ENCODE data around the gene B4GALNT3. TPM values are rescaled to one million over a fixed set of nuclear protein-coding genes. Genes with fewer than 3 reads are reported as not detected.

Gene B4GALNT3
- total and polyA plus RNA-seq, 12 donors: 14.1 to 58.7 (median 36.5) TPM

DNA sequence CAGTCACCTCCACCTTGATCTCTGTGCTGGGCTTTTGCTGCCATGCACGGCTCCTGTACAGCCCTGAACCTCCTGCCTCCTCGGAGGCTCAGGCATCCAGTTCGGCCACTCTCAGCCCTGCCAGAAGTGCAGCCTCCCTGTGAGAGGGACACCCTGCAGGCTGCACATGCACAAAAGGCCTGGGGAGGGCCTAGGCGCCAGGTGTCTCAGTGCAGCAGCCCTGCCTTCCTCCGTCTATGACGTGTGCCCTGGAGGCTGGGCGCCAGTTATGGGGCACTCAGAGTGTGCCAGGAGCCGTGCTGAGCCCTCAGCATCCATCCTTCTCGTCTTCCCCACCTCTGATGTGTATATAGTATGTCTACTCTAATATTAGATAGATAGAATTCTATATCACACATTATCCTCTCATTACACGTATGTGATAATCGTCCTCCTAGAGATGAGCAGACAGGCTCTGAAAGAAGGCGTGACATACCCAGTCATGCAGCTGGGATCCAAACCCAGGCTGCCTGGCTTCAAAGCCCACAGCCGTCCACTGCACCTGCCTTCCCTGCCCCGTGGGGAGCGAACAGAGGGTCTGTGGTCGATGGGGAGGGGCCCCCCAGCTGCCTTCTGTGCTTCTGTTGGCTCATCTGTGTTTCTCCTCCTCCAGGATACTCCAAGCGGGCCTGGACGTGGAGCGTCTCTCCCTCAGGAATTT, 101.1 kb downstream of the B4GALNT3 start:
- WGBS, 2 donors: 78 to 79% methylated on average over 19 of the region's 19 CpGs
- no peak overlapping the region for H3K4me3 ChIP-seq
- no peak for TF ChIP-seq CTCF (IDR thresholded peaks at IDR 0.05)

GRCh38 chr12:561391-561705, 101.6 kb downstream of the B4GALNT3 start:
- no peak for DNase-seq
- Histone ChIP-seq H3K27ac (peak overlapping the region in 4 of 10 donors; percentile 22 to 84 (median 38)), H3K4me1 (peaks cover 0 to 52% (median 6%) of the 10 kb centered on the region in 9 donors), H3K4me3 (peak overlapping the region in 4 of 10 donors; percentile 20 to 36 (median 24)), H3K27me3 (no peaks in the 10 kb centered on the region), H3K9me3 (no peaks in the 10 kb centered on the region), H3K36me3 (peaks cover 0 to 66% (median 0%) of the 10 kb centered on the region in 9 donors)
- no peak for ATAC-seq
- no peak for TF ChIP-seq CTCF (IDR thresholded peaks at IDR 0.05)
- intact Hi-C loops (cut with DNase I): loop anchor here in 7 of 10 donors (10.0 kb wide), 5 partner anchors 253 to 1023 kb away; partner anchors contain the start of gene RAD52 (in 1 of the 7)
- 80 to 84% methylated on average over 14 of the region's 14 CpGs for WGBS, 2 donors

More for the DNA sequence above, 101.1 kb downstream of the B4GALNT3 start:
- Histone ChIP-seq H3K9me3 (no peaks in the 10 kb centered on the region), H3K27ac (peak overlapping the region in 1 of 10 donors; percentile 84), H3K4me1 (peaks cover 0 to 52% (median 6%) of the 10 kb centered on the region in 9 donors), H3K36me3 (peaks cover 0 to 65% (median 0%) of the 10 kb centered on the region in 9 donors), H3K27me3 (no peaks in the 10 kb centered on the region)
- intact Hi-C loops (cut with DNase I): loop anchor here in 7 of 10 donors (10.0 kb wide), 5 partner anchors 254 to 1024 kb away; partner anchors contain the start of gene RAD52 (in 1 of the 7)
- DNase-seq (no peak), ATAC-seq (no peak)

DNA sequence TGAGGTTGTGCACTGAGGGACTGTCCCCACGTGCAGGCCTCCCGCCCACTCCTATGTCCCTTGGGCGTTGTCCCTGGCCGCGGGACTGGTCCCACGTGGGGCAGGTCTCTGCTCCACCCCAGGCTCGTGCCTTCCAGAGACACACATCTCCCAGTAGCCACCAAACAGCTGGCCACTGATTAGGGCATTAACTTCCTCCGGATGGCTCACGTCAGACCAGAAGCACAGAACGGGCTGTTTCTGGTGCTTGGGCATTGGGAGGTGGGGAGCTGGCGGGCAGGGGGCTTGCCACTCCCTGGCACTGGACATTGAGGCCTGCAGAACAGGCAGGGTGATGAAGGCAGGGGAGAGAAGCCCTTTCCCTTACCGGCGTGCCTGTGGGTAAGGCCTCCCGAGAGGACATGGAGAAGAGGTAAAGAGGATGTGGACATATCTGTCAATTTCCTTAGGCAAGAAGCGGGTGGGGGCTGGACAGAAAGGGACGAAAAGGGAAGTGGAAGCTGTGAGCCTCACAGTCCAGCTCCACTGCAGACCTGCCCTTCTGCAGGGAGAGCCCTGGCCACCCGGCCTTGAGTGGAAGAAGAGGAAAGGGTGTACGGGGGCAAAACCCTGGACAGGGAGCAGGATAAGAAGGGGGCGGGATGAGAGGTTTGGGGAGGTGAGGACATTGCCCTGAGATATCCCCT, 102.3 kb downstream of the B4GALNT3 start:
- Histone ChIP-seq H3K27me3 (no peaks in the 10 kb centered on the region), H3K4me1 (peaks cover 0 to 52% (median 6%) of the 10 kb centered on the region in 9 donors), H3K36me3 (peaks cover 0 to 60% (median 0%) of the 10 kb centered on the region in 9 donors), H3K27ac (peak overlapping the region in 6 of 10 donors; percentile 22 to 84 (median 38)), H3K4me3 (peak overlapping the region in 6 of 10 donors; percentile 20 to 39 (median 24)), H3K9me3 (no peaks in the 10 kb centered on the region)
- TF ChIP-seq CTCF (IDR thresholded peaks at IDR 0.05): no peak
- intact Hi-C loops (cut with DNase I): loop anchor here in 7 of 10 donors (10.0 kb wide), 5 partner anchors 253 to 1023 kb away; partner anchors contain the start of gene RAD52 (in 1 of the 7)
- ATAC-seq: peak; percentile 24 to 76 (median 46)
- DNase-seq: no peak
- 40 to 48% methylated on average over 19 of the region's 19 CpGs for WGBS, 2 donors

DNA sequence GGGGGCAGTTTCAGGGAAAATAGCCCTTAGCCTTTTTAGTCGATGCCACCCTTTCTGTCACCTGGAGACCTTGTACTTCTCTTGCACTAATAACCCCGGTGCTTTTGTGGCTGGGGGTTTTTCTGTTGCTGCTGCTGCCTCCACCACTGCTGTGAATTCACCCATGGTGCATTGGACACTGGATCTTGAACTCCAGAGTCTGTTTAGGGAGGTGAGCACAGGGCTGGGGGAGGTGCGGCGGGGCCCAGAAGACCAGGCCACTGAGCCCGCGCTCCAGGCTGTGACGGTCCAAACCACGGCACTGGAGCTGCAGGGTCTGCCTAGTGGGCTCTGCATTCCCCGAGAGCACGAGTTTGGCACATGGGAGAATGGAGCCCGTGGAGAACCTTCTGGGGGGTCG, 102.9 kb downstream of the B4GALNT3 start:
- DNase-seq (no peak), ATAC-seq (no peak)
- WGBS, 2 donors: 87 to 89% methylated on average over 12 of the region's 12 CpGs
- H3K27ac ChIP-seq: peak overlapping the region in 3 of 10 donors; percentile 6 to 84 (median 28)
- H3K4me3 ChIP-seq: peak overlapping the region in 1 of 10 donors; percentile 36
- H3K27me3 ChIP-seq: no peaks in the 10 kb centered on the region
- intact Hi-C loops (cut with DNase I): loop anchor here in 7 of 10 donors (10.0 kb wide), 5 partner anchors 252 to 1022 kb away; partner anchors contain the start of gene RAD52 (in 1 of the 7)
- TF ChIP-seq CTCF (IDR thresholded peaks at IDR 0.05): no peak
- H3K4me1 ChIP-seq: peaks cover 0 to 52% (median 6%) of the 10 kb centered on the region in 9 donors
- H3K9me3 ChIP-seq: no peaks in the 10 kb centered on the region
- peaks cover 0 to 56% (median 0%) of the 10 kb centered on the region in 9 donors for H3K36me3 ChIP-seq
